Stimulated activated naive B cell treated with anti-CD40 and anti-IgM and Interleukin-4, amounts not matched to agents 10 μg/mL and 1 μg/mL and 100 μg/mL, for 72 hours (primary cell): ENCODE data around the gene CHST11.
A peak's percentile ranks its signal among the peaks of the same experiment; 100 is the strongest.

Experiments used
- ATAC-seq, 2 donors: fragments of 150-1000 bp; cut with Tn5 transposase; replicated peaks; 2 replicates each; pipeline ENCODE4 v1.10.0; 2021; ENCODE audit warnings: moderate library complexity in 1 of 2
- DNase-seq: peaks from one replicate; pipeline ENCODE4 v3.0.0; 2021
- H3K27ac Mint-ChIP-seq: one replicate; pipeline ENCODE4 v1.8.0; 2022; ENCODE audit warnings: mild to moderate bottlenecking, mixed read lengths
- H3K27me3 Mint-ChIP-seq, 2 donors: one replicate each; pipeline ENCODE4 v1.8.0; 2022; ENCODE audit warnings: mixed read lengths in 2 of 2
- H3K36me3 Mint-ChIP-seq, 2 donors: one replicate each; pipeline ENCODE4 v1.8.0; 2022; ENCODE audit warnings: mixed read lengths in 2 of 2, mild to moderate bottlenecking in 1 of 2
- H3K4me1 Mint-ChIP-seq, 2 donors: one replicate each; pipeline ENCODE4 v1.8.0; 2022; ENCODE audit warnings: mixed read lengths in 2 of 2, mild to moderate bottlenecking in 1 of 2
- H3K4me3 Mint-ChIP-seq, 2 donors: one replicate each; pipeline ENCODE4 v1.8.0; 2022; ENCODE audit warnings: mild to moderate bottlenecking in 2 of 2, mixed read lengths in 2 of 2, moderate library complexity in 1 of 2
- H3K9me3 Mint-ChIP-seq, 2 donors: one replicate each; pipeline ENCODE4 v1.8.0; 2022; ENCODE audit warnings: mixed read lengths in 2 of 2, mild to moderate bottlenecking in 1 of 2

CHST11 gene

DNA sequence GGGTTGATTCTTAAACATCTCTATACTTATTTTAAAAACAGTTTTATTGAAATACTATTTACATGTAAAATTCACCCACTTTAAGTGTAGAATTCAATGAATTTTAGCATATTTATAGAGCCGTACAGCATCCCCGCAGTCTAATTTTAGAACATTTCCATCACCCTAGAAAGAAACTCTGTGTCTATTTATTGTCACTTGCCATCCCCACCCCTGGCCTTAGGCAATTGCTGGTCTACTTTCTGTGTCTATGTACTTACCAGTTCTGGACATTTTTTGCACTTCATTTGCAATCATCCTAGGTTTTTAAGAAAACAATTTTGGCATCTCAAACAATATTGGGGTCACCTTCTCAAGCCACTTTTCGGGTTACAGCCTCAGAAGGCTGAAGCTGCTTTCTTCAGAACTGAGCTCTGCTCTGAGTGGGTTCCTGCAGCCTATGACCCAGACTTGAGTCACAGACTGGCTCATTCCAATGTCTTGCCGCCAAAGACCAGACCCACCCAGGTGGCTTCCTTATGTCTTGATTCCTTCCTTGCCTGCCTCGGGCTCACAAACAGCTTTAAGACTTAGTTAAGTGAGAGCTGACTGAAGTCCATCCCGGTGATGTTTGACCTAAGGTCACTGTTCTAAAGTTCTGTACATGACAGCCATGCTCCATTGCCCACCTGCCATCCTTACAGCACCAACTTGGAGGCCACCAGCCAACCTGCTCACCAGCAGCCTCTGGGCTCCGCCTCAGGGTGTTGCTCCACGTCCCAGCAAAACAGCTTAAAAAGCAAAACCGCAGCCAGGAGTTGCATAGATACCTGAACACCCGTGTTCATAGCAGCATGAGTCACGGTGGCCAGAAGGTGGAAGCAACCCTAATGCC lies 131.5 kb downstream of the CHST11 start:
- Mint-ChIP-seq H3K4me3 (no peak overlapping the region), H3K9me3 (peaks cover 0 to 1% of the 10 kb centered on the region in 2 donors), H3K36me3 (peaks cover 41 to 45% of the 10 kb centered on the region in 2 donors), H3K27ac (peak overlapping the region; percentile 40), H3K27me3 (no peaks in the 10 kb centered on the region), H3K4me1 (peaks cover 39 to 74% of the 10 kb centered on the region in 2 donors)
- ATAC-seq (no peak), DNase-seq (no peak)

DNA sequence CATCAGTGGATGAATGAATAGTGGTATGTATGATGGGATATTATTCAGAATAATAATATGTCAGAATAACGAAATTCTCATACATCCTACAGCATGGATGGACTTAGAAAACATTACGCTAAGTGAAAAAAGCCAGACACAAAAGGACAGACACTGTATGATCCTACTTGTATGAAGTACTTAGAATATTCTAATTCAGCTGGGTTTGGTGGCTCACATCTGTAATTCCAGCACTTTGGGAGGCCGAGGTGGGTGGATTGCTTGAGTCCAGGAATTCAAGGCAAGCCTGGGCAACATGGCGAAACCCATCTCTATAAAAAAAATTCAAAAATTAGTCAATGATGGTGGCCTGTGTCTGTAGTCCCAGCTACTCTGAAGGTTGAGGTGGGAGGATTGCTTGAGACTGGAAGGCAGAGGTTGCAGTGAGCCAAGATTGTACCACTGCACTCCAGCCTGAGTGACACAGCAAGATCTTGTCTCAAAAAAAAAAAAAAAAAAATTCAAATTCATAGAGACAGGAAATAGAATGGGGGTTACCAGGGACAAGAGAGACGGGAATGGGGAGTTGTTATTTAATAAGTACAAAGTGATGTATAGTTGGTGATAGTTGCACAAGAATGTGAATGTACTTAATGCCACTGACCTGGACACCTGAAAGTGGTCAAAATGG lies 132.3 kb downstream of the CHST11 start:
- Mint-ChIP-seq H3K27ac (no peak overlapping the region), H3K36me3 (peaks cover 45 to 53% of the 10 kb centered on the region in 2 donors), H3K27me3 (no peaks in the 10 kb centered on the region), H3K9me3 (peaks cover 0 to 1% of the 10 kb centered on the region in 2 donors), H3K4me3 (no peak overlapping the region), H3K4me1 (peaks cover 35 to 74% of the 10 kb centered on the region in 2 donors)
- no peak for ATAC-seq
- DNase-seq = no peak

DNA sequence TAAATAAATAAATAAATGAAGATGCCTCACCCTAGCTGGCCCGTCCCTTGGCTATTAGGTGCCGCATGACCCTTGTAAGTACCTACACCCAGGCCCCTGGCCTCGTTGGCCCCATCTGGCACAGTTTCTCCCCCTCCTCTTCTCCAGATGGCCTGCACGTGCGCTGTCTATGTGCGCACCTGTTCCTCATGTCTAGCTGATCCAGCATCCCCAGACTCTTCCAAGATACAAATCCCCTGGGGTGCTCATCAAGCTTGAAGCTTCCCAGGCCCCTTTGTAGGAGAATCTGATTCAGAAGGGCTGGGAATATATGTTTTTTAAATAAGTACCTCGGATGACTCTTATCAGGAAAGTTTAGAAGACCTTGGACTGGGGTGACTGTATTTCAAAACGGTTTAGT lies 133.3 kb downstream of the CHST11 start:
- H3K4me1 Mint-ChIP-seq = peaks cover 39 to 74% of the 10 kb centered on the region in 2 donors
- peaks cover 46 to 53% of the 10 kb centered on the region in 2 donors for H3K36me3 Mint-ChIP-seq
- H3K27me3 Mint-ChIP-seq = no peaks in the 10 kb centered on the region
- H3K9me3 Mint-ChIP-seq = peaks cover 0 to 1% of the 10 kb centered on the region in 2 donors
- no peak overlapping the region for H3K4me3 Mint-ChIP-seq
- no peak for DNase-seq
- peak overlapping the region; percentile 20 for H3K27ac Mint-ChIP-seq
- no peak for ATAC-seq

DNA sequence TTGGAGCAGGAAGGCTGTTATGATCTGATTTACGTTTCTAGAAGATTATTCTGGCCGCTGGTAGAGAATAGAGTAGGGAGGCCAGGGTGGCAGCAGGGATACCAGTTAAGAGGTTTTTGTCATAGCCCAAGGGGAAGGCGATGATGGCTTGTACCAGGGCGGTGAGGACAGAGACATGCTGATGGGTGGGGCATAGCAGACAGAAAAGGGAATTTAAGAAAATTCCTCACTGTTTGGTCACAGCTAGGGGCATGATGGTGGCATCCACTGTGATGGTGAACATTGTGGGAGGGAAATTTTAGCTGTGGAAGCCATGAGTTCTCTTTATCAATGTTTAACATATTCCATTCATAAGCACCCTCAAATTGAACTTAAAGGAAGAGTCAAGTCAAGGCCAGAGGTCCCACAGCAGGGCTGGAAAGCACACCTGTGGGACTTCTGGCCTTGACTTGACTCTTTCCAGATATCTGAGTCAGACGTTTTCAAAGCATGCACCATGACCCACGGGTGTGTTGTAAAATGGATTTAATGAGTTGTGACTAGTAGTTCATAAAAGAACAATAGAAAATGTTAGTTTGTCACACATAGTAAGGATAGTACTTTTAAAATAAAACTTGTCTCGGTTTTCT lies 134.6 kb downstream of the CHST11 start:
- Mint-ChIP-seq H3K27me3 (no peaks in the 10 kb centered on the region), H3K4me3 (peak overlapping the region; percentile 0 to 29), H3K36me3 (peaks cover 40 to 47% of the 10 kb centered on the region in 2 donors), H3K9me3 (peaks cover 0 to 1% of the 10 kb centered on the region in 2 donors), H3K4me1 (peaks cover 33 to 74% of the 10 kb centered on the region in 2 donors), H3K27ac (peak overlapping the region; percentile 4)
- ATAC-seq (no peak), DNase-seq (no peak)

- DNase-seq (no peak), ATAC-seq (no peak)
- Mint-ChIP-seq H3K9me3 (peaks cover 0 to 1% of the 10 kb centered on the region in 2 donors), H3K4me1 (peaks cover 46 to 83% of the 10 kb centered on the region in 2 donors), H3K36me3 (peaks cover 40 to 42% of the 10 kb centered on the region in 2 donors), H3K4me3 (no peak overlapping the region), H3K27me3 (no peaks in the 10 kb centered on the region), H3K27ac (no peak overlapping the region)
These were observed 136.7 kb downstream of the CHST11 start for GRCh38 chr12:104593482-104593881.

DNA sequence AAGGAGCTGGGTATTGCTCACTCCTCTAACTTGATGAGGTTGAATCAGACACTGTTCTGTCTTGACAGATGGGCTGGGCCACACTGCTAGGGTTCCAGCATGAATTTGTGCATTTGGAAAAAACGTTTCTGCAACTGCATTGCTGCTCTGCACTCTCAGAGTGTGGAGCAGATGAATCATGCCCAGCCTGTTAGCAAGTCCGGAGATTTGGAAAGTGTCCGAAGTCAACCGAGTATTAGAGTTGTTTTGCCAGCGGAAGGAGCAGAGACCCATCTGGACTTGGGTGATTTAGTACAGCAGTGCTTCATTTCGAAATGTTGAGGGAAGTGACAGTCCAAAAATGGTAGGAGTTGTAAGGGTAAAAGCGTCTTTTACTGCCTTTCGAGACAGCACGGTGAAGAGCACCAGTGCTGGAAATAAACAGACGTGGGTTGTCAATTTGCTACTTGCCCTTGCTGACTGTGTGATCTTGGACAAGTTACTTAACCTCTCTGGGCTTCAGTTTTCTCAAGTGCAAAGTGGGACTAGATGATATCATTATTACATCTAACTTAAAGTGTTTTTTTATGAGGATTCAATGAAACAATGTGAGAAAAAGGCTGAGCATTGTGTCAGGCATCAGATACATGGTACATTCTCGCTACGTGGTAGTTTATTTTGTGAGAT lies 139.5 kb downstream of the CHST11 start:
- Mint-ChIP-seq H3K27me3 (no peaks in the 10 kb centered on the region), H3K4me1 (peaks cover 55 to 89% of the 10 kb centered on the region in 2 donors), H3K36me3 (peaks cover 36 to 41% of the 10 kb centered on the region in 2 donors), H3K9me3 (no peaks in the 10 kb centered on the region), H3K4me3 (no peak overlapping the region), H3K27ac (no peak overlapping the region)
- DNase-seq (no peak), ATAC-seq (no peak)

DNA sequence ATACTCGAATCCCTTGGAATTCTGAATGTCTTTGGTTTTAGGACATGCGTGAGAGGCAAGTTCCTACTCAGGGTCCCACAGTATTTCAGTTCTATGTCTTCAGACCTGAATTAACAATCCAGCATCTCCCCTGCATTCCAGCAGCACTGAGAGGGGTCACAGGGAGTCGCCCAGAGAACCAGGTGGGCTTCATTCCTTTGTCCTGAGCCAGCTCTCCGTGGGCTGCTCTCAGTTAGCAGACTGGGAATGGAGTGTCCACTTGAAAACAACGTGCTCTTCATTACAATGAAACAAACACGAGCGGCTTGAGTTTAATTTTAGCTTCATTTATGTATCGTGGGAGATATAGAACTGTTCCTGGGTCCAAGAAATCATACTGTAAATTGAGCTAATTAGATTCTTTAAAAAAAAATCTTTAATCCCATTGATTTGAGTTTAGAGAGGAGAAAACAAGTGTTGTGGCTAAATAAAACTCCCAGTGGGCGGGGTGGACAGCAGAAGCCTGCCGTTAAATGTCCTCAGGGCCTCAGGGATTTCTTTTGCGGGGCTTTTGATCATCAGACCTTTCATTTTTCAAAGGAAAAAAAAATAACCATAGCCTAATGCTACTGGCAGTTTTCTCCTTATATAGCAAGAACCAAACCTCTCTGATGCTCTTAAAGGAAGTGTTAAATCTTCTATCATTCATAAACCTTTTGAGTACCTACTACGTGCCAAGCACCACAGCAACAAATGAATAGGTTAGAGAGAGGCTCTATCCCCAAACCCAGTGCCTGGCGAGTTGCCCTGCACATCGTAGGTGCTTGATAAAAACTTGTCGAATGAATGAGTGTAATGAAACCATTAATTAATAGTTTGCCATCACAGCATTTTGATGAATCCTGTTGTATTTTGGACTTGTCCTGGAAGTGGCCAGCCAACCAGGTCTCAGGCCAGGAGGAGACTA lies 140.4 kb downstream of the CHST11 start:
- Mint-ChIP-seq H3K4me3 (peak overlapping the region in 1 of 2 donors; percentile 56), H3K9me3 (no peaks in the 10 kb centered on the region), H3K27ac (peak overlapping the region; percentile 81), H3K36me3 (peaks cover 40 to 43% of the 10 kb centered on the region in 2 donors), H3K27me3 (no peaks in the 10 kb centered on the region), H3K4me1 (peaks cover 60 to 95% of the 10 kb centered on the region in 2 donors)
- DNase-seq = no peak
- peak; percentile 47 to 63 for ATAC-seq

DNA sequence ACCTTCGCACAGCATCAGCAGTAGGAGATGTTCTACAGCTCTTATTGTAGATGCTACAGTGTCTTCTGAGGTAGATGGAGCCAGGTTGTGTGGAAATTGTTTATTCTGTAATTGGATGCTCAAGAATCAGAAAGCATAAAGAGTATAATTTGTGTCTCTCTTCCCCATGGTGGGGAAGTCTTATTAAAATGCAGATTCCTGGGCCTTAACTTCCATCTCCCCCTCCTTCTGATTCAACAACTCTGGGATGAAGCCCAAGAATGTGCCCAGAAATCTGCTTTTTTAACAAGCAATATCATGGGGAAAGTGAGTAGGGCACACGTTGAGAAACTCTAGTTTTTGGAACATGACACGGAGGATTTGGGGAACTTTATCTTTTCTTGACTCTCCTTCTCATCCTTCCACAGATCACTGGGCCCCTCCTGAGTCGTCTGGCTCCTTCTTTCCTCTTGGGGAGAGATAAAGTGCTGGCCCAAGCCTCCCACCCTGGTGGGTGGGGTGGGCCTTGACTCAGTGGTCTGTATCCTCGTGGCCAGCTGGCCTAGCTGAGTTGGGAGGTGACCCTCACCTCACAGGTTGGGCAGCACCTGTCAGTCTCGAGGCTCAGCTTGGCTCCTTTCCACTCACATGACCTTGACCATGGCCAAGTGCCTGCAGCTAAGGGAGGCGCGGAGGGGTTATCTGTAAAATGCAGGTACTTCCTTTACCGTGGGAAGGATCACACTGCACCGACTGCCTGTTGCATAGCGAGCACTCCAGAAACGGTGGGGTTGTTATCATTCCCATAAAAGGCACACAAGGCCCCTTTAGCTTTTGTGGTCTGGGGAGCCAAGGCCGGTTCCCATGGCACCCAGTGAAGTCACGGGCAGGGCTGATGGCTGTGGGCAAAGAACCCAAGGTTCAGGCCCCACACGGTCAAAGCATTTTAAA lies 141.9 kb downstream of the CHST11 start:
- Mint-ChIP-seq H3K4me3 (peak overlapping the region in 1 of 2 donors; percentile 30), H3K27me3 (no peaks in the 10 kb centered on the region), H3K36me3 (peaks cover 44 to 45% of the 10 kb centered on the region in 2 donors), H3K9me3 (no peaks in the 10 kb centered on the region), H3K27ac (peak overlapping the region; percentile 81), H3K4me1 (peaks cover 64 to 98% of the 10 kb centered on the region in 2 donors)
- DNase-seq = no peak
- ATAC-seq = no peak

DNA sequence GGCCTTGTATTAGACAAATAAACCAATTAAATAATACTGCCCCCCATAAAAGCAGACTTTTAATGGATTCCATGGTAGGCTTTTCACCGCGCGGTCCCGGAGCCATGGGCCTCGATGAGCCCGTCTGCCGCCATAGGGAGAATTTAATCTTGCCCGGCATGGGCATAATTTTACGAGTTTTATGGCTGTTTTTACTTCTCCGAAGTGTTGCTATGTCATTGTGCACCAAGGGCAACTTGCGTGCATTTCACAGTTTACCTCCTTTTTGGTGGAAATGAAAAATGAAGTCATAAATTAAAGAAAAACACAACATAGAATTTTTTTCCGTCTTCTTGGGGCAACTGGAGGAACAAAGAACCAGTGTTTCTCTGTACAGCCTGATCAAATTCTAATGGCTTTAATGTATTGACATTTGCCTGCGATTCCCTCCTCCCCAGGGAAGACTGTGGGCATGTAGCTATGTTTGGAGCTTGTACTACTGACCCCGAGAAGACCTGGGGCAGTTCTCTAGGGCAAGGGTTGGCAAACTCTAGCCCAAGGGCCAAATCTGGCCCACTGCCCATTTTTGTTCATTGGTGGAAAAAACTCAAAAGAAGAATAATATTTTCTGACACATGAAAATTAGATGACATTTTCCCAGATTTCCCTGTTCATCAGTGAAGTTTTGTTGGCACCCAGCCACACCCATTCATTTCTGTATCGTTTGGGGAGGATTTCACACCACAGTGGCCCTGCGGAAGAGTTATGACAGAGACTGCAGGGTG lies 142.7 kb downstream of the CHST11 start:
- Mint-ChIP-seq H3K36me3 (peaks cover 46 to 47% of the 10 kb centered on the region in 2 donors), H3K9me3 (no peaks in the 10 kb centered on the region), H3K27me3 (no peaks in the 10 kb centered on the region), H3K4me1 (peaks cover 69 to 98% of the 10 kb centered on the region in 2 donors), H3K27ac (peak overlapping the region; percentile 37), H3K4me3 (peak overlapping the region in 1 of 2 donors; percentile 59)
- DNase-seq (no peak), ATAC-seq (no peak)

DNA sequence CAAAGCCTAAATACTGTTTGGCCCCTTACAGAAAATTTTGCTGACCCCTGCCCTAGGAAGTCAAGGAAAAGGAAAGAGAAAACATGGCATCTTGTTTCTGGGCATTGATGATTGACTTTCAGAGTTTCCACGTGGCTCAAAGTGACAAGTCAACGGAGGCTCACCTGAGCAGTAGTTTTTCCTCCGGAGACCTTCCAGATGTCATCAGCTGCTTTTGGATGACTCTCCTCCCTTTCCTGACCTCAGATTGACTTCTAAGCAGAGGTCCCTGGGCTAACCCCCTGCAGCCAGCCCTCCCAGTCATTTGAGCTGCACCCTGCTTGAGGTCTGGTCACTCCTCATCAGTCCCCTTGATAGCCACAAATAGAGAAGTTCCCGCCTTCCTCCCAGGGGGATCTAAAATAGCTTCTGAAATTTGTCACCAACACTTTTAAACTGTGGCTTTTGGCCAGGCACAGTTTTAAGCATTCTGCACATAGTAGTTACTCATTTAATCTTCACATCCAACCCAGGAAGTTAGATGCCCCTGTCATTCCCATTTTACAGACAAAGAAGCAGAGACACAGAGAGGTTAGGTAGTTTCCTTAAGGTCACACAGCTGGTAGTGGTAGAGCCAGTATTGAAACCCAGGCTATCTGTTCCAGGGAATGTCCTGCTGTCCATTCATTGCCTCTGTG lies 143.4 kb downstream of the CHST11 start:
- H3K36me3 Mint-ChIP-seq = peaks cover 46 to 50% of the 10 kb centered on the region in 2 donors
- H3K27me3 Mint-ChIP-seq = no peaks in the 10 kb centered on the region
- peaks cover 66 to 98% of the 10 kb centered on the region in 2 donors for H3K4me1 Mint-ChIP-seq
- no peaks in the 10 kb centered on the region for H3K9me3 Mint-ChIP-seq
- peak; percentile 79 for ATAC-seq
- peak; percentile 54 for DNase-seq
- peak overlapping the region; percentile 47 for H3K27ac Mint-ChIP-seq
- H3K4me3 Mint-ChIP-seq = peak overlapping the region; percentile 39 to 59
